Muscle of leg (tissue), 11 donors: ENCODE data around the gene AVL9. TPM values are rescaled to one million over a fixed set of nuclear protein-coding genes. Genes with fewer than 3 reads are reported as not detected.

ENCODE experiments used
- DNase-seq: peaks from one replicate; pipeline ENCODE4 v3.0.0; 2013
- H3K27ac ChIP-seq: one replicate; pipeline ENCODE4 v1.5.1; 2013; ENCODE audit warnings: mild to moderate bottlenecking, low read length, control low read depth
- H3K27me3 ChIP-seq: one replicate; pipeline ENCODE4 v1.6.1; 2013; ENCODE audit warnings: low read length; ENCODE audit not compliant: control insufficient read depth, insufficient read depth
- H3K36me3 ChIP-seq: one replicate; pipeline ENCODE4 v1.6.1; 2013; ENCODE audit warnings: low read length; ENCODE audit not compliant: control insufficient read depth, insufficient read depth
- H3K4me1 ChIP-seq: one replicate; pipeline ENCODE4 v1.6.1; 2013; ENCODE audit warnings: low read length; ENCODE audit not compliant: control insufficient read depth, insufficient read depth
- H3K4me3 ChIP-seq: one replicate; pipeline ENCODE4 v1.5.1; 2013; ENCODE audit warnings: low read length, control low read depth
- H3K9me3 ChIP-seq: replicated peaks from 2 replicates; pipeline ENCODE4 v1.6.1; 2013; ENCODE audit warnings: low read depth, low read length; ENCODE audit not compliant: control insufficient read depth
- WGBS: methylation state at CpG from one replicate; pipeline ENCODE4 v1.1.5; 2013; ENCODE audit warnings: missing lambda C conversion rate; ENCODE audit not compliant: insufficient coverage; 5-methylcytosine and 5-hydroxymethylcytosine counted together
- polyA plus RNA-seq, 8 donors: library from polyadenylated mRNA; unstranded; fragments of 120-200 nt; gene quantifications; one replicate each; pipeline versions ENCODE4 v1.2.1 to v1.2.3, GENCODE V29; 2013; ENCODE audit warnings: inconsistent platforms in 1 of 8, low replicate concordance in 1 of 8; ENCODE audit not compliant: insufficient read length in 8 of 8, insufficient read depth in 1 of 8
- total RNA-seq: library from RNA; stranded (reverse); fragments of 120-200 nt; gene quantifications from one replicate; pipeline ENCODE4 v1.2.4, GENCODE V29; 2013

AVL9 gene
- total and polyA plus RNA-seq, 9 donors, result 11.0 to 21.9 (median 13.4) TPM

GRCh38 chr7:32532086-32532485, 36.8 kb downstream of the AVL9 start:
- Histone ChIP-seq H3K36me3 (no peaks in the 10 kb centered on the region), H3K27me3 (no peaks in the 10 kb centered on the region), H3K4me1 (no peaks in the 10 kb centered on the region), H3K27ac (no peak overlapping the region), H3K9me3 (no peaks in the 10 kb centered on the region), H3K4me3 (no peak overlapping the region)
- no CpG with 5 or more reads among the region's 3 CpGs for WGBS
- DNase-seq, result no peak

GRCh38 chr7:32532716-32533115, 37.4 kb downstream of the AVL9 start:
- no peaks in the 10 kb centered on the region for H3K36me3 ChIP-seq
- H3K27me3 ChIP-seq, result no peaks in the 10 kb centered on the region
- no peaks in the 10 kb centered on the region for H3K4me1 ChIP-seq
- WGBS, result 94% methylated on average over 5 of the region's 5 CpGs
- no peaks in the 10 kb centered on the region for H3K9me3 ChIP-seq
- H3K27ac ChIP-seq, result no peak overlapping the region
- H3K4me3 ChIP-seq, result no peak overlapping the region
- DNase-seq, result no peak

- no peak overlapping the region for H3K27ac ChIP-seq
- no peak for DNase-seq
- no peaks in the 10 kb centered on the region for H3K9me3 ChIP-seq
- no peaks in the 10 kb centered on the region for H3K36me3 ChIP-seq
- H3K4me3 ChIP-seq, result no peak overlapping the region
- 40% methylated on average over 1 of the region's 8 CpGs for WGBS
- no peaks in the 10 kb centered on the region for H3K27me3 ChIP-seq
- no peaks in the 10 kb centered on the region for H3K4me1 ChIP-seq
Measured at GRCh38 chr7:32533276-32534029, 38.2 kb downstream of the AVL9 start.

- Histone ChIP-seq H3K4me3 (no peak overlapping the region), H3K36me3 (no peaks in the 10 kb centered on the region), H3K9me3 (no peaks in the 10 kb centered on the region), H3K27ac (no peak overlapping the region), H3K4me1 (no peaks in the 10 kb centered on the region), H3K27me3 (no peaks in the 10 kb centered on the region)
- DNase-seq, result no peak
- no CpG with 5 or more reads among the region's 4 CpGs for WGBS
Measured at GRCh38 chr7:32535162-32535702, 39.9 kb downstream of the AVL9 start.

- Histone ChIP-seq H3K27ac (no peak overlapping the region), H3K27me3 (no peaks in the 10 kb centered on the region), H3K4me1 (no peaks in the 10 kb centered on the region), H3K9me3 (no peaks in the 10 kb centered on the region), H3K36me3 (no peaks in the 10 kb centered on the region), H3K4me3 (no peak overlapping the region)
- no peak for DNase-seq
- WGBS, result 100% methylated on average over 1 of the region's 2 CpGs
Measured at GRCh38 chr7:32536016-32536415, 40.7 kb downstream of the AVL9 start.

GRCh38 chr7:32536585-32536984, 41.3 kb downstream of the AVL9 start:
- H3K27ac ChIP-seq, result no peak overlapping the region
- no CpG with 5 or more reads among the region's 1 CpG for WGBS
- DNase-seq, result no peak

GRCh38 chr7:32537760-32538159, 42.5 kb downstream of the AVL9 start:
- no peak for DNase-seq
- Histone ChIP-seq H3K4me1 (no peaks in the 10 kb centered on the region), H3K27me3 (no peaks in the 10 kb centered on the region), H3K36me3 (no peaks in the 10 kb centered on the region), H3K4me3 (no peak overlapping the region), H3K27ac (no peak overlapping the region), H3K9me3 (no peaks in the 10 kb centered on the region)
- WGBS, result no CpG with 5 or more reads among the region's 4 CpGs

More at GRCh38 chr7:32536585-32536984, 41.3 kb downstream of the AVL9 start:
- Histone ChIP-seq H3K9me3 (no peaks in the 10 kb centered on the region), H3K27me3 (no peaks in the 10 kb centered on the region), H3K4me3 (no peak overlapping the region), H3K4me1 (no peaks in the 10 kb centered on the region), H3K36me3 (no peaks in the 10 kb centered on the region)

GRCh38 chr7:32539366-32539765, 44.1 kb downstream of the AVL9 start:
- no peaks in the 10 kb centered on the region for H3K27me3 ChIP-seq
- peaks cover 3% of the 10 kb centered on the region for H3K36me3 ChIP-seq
- DNase-seq, result no peak
- no peak overlapping the region for H3K27ac ChIP-seq
- WGBS, result 100% methylated on average over 2 of the region's 2 CpGs
- no peak overlapping the region for H3K4me3 ChIP-seq
- H3K4me1 ChIP-seq, result no peaks in the 10 kb centered on the region
- H3K9me3 ChIP-seq, result no peaks in the 10 kb centered on the region

- no peak overlapping the region for H3K4me3 ChIP-seq
- no CpG with 5 or more reads among the region's 4 CpGs for WGBS
- no peak for DNase-seq
- no peaks in the 10 kb centered on the region for H3K9me3 ChIP-seq
- H3K4me1 ChIP-seq, result no peaks in the 10 kb centered on the region
- no peaks in the 10 kb centered on the region for H3K27me3 ChIP-seq
- H3K36me3 ChIP-seq, result peaks cover 4% of the 10 kb centered on the region
- no peak overlapping the region for H3K27ac ChIP-seq
Measured at GRCh38 chr7:32539919-32540531, 44.7 kb downstream of the AVL9 start.

- no peak overlapping the region for H3K4me3 ChIP-seq
- H3K9me3 ChIP-seq, result no peaks in the 10 kb centered on the region
- no CpG with 5 or more reads among the region's 2 CpGs for WGBS
- peaks cover 6% of the 10 kb centered on the region for H3K36me3 ChIP-seq
- no peaks in the 10 kb centered on the region for H3K27me3 ChIP-seq
- no peaks in the 10 kb centered on the region for H3K4me1 ChIP-seq
- no peak for DNase-seq
- no peak overlapping the region for H3K27ac ChIP-seq
Measured at GRCh38 chr7:32542595-32542994, 47.3 kb downstream of the AVL9 start.
